Hematopoietic multipotent progenitor cell treated with erythropoietin and hydrocortisone succinate and interleukin-3 and kit ligand, for 6 days (in vitro differentiated cells): Measurements from ENCODE around the gene CES2.
"Not testable (repeated sequence)": the region's sequence is repeated elsewhere in the genome, so short reads cannot be mapped to it uniquely, and the experiment has no call there.

Source experiments
- DNase-seq: peaks from one replicate; pipeline ENCODE4 v3.0.0-alpha.2; 2015

CES2 gene

GRCh38 chr16:66937725-66938337, 2.5 kb downstream of the CES2 start:
- DNase-seq: no peak

- DNase-seq: no peak
These were observed 4.0 kb downstream of the CES2 start for GRCh38 chr16:66939366-66939765.

- no peak for DNase-seq
These were observed 4.9 kb downstream of the CES2 start for GRCh38 chr16:66940236-66940635.

- no peak for DNase-seq
These were observed 7.7 kb downstream of the CES2 start for GRCh38 chr16:66942981-66943380.

- DNase-seq: no peak
These were observed 8.2 kb downstream of the CES2 start for GRCh38 chr16:66943426-66944053.

- no peak for DNase-seq
These were observed 8.7 kb downstream of the CES2 start for GRCh38 chr16:66944054-66944441.

GRCh38 chr16:66944971-66945370, 9.7 kb downstream of the CES2 start:
- DNase-seq: not testable (repeated sequence)

- DNase-seq: no peak
These were observed 10.6 kb downstream of the CES2 start for GRCh38 chr16:66945939-66946338.

GRCh38 chr16:66946541-66946940, 11.2 kb downstream of the CES2 start:
- DNase-seq: no peak

- no peak for DNase-seq
These were observed 11.6 kb downstream of the CES2 start for GRCh38 chr16:66946974-66947301.

GRCh38 chr16:66947302-66948065, 12.2 kb downstream of the CES2 start:
- DNase-seq: peak; percentile 95

GRCh38 chr16:66948134-66948836, 13.0 kb downstream of the CES2 start:
- no peak for DNase-seq

GRCh38 chr16:66948837-66949225, 13.5 kb downstream of the CES2 start:
- DNase-seq: no peak

GRCh38 chr16:66949472-66949871, 14.2 kb downstream of the CES2 start:
- DNase-seq: no peak

GRCh38 chr16:66950437-66950836, 15.1 kb downstream of the CES2 start:
- no peak for DNase-seq

GRCh38 chr16:66950971-66951790, 15.9 kb downstream of the CES2 start:
- DNase-seq: no peak

GRCh38 chr16:66952430-66953110, 17.3 kb downstream of the CES2 start:
- no peak for DNase-seq

- no peak for DNase-seq
These were observed 18.3 kb downstream of the CES2 start for GRCh38 chr16:66953462-66954096.

GRCh38 chr16:66954097-66954659, 18.9 kb downstream of the CES2 start:
- peak; percentile 90 for DNase-seq

- DNase-seq: not testable (repeated sequence)
These were observed 20.2 kb downstream of the CES2 start for GRCh38 chr16:66955363-66956153.

- DNase-seq: not testable (repeated sequence)
These were observed 20.8 kb downstream of the CES2 start for GRCh38 chr16:66956154-66956457.
